Measurements from ENCODE around the gene OTULIN.

OTULIN gene

DNA sequence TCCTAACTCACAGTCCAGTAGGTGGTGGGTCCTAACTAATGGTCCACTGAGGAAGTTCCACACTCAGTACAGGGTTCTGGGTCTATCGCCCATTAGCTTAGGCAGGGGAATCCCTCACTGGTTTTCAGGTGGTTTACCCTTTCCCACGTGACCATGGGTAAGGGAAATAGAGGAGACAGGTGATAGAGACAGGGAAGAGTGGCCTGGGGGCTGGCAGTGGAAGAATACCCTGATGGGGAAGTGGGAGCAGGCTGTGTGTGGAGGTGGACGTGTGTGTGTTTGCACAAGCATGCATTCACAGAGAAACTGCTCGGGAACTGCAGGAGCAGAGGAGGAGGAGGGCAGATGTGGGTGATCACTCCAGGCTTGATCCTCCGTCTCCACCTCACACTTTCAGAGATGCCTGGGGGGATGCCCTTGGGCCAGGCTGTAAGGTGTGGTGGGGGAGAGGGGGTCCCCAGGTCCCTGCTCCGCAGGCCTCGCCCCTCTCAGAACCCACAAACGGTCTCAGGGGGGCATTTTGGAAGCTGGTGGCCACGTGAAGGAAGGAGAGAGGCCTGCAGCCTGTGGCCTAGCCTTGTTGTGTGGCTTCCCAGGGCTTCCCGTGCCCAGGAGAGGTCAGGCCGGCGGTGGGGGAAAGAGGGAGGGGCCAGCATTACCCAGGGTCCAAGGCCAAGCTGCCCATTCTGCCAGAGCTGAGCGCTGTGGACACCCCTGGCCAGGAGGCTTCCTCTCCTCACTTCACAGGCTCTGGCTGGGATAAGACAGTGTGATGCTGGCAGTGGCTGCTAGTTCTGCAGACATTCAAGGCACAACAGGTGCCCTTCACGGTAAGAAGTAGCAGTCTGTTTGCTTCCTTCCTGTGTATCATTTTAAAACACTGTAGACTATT lies 80.0 kb downstream of the OTULIN start:
- no peak for DNase-seq

DNA sequence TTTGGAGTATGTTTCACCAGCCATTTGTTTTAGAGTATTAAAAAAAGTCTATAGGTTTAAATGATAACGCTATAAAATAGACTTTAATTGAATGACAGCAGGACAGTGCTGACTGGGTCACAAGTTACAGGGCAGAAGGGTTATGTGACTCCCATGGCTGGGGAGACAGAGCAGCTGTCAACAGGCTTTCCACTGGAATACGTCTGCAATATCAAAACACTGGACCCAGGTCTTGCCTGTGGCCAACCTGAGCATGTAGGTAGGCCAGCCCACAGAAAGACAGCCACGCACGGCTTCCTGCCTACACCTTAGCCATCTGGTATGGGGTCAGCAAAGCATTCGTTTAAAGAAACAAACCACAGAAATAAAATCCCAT lies 80.7 kb downstream of the OTULIN start:
- DNase-seq = no peak

DNA sequence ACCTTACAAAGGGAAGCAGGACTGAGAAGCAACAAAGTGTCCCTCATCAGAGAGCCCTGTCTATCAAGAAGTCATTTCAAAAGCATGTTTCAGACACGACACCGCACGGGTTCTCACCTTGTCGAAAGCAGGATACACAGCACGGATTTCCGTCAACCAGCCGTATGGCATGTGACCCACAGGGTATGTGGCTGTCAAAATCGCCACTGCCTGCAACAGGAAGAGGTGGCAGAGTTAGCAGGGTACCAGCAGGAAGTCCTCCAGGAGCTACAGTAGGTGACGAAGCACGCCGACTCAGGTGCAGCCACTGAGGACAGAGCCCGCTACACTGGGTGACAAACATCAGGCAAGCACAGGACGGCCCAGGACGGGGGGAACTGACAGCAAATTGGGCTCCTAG lies 81.2 kb downstream of the OTULIN start:
- DNase-seq = no peak

DNA sequence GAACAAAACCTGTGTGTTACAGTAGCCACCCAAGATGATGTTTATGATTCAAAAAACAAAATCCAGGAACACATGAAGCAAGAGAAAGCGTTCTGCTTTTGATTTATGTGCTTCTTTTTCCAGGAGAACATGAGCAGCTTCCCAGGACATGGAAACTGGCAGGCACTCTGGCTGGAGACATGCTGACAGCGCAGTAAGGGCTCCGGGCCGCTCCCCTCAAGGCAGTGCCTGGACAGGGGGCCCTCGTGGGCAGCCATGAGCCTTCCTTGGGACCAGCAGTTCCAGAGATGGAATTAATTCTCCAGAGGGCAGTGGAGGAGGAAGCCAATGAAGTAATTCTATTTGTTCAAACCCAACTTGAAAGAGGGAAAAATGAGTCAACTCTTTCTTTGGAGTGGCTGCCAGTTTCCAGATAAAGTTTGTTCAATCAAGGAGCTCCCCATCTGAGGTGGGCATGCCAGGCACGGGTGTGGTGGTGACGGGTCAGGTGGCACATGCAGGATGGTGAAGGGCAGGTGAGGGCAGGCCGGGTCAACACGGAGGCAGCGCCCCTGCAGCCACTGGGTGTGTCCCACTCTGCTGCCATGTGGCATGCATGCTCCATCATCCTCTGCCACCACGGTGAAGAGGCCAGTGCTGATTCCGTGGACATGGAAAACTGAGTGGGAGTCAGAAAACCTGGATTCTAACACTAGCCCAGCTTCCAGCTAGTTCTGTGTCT lies 83.8 kb downstream of the OTULIN start:
- DNase-seq = no peak
